ENCODE results near the gene RBBP6. TPM values are rescaled to one million over a fixed set of nuclear protein-coding genes. Genes with fewer than 3 reads are reported as not detected.

Gene RBBP6
- total RNA-seq, 1 experiment from 2014 or later: 54.8 TPM

GRCh38 chr16:24550295-24550694 lies 10.9 kb downstream of the RBBP6 start:
- Histone ChIP-seq H2BK15ac (ENCODE audit: low read depth, low read length) (no peak overlapping the region), H3K27me3 (ENCODE audit: insufficient read depth, low read length) (no peaks in the 10 kb centered on the region), H2BK120ac (ENCODE audit: low read depth, low read length, poor library complexity, severe bottlenecking) (no peak overlapping the region), H2BK5ac (ENCODE audit: insufficient read length, low read length) (no peak overlapping the region), H3K9ac (ENCODE audit: extremely low read depth, insufficient read length, low read length) (no peak overlapping the region), H3K23ac (ENCODE audit: insufficient read length, low read depth, low read length) (no peak overlapping the region), H2BK12ac (ENCODE audit: insufficient read length, low read depth, low read length) (no peak overlapping the region), H3K79me2 (ENCODE audit: insufficient read depth, low read length) (peaks cover 3% of the 10 kb centered on the region; the same call in 1 of the 2 replicates), H3K79me1 (ENCODE audit: insufficient read depth, low read depth, low read length, poor library complexity, severe bottlenecking) (peaks cover 4% of the 10 kb centered on the region), H2BK20ac (ENCODE audit: low read depth, low read length, poor library complexity, severe bottlenecking) (no peak overlapping the region), H3K4ac (ENCODE audit: low read depth, low read length) (no peak overlapping the region), H3K56ac (ENCODE audit: insufficient read length, low read depth, low read length) (no peak overlapping the region), H4K5ac (ENCODE audit: insufficient read length, low read depth, low read length) (no peak overlapping the region), H3K9me3 (ENCODE audit: control insufficient read depth, low read depth, low read length) (no peaks in the 10 kb centered on the region), H3K27ac (ENCODE audit: insufficient read length, low read depth, low read length) (no peak overlapping the region), H2AFZ (ENCODE audit: low read length) (no peak overlapping the region), H3K14ac (ENCODE audit: insufficient read depth, low read length) (no peak overlapping the region), H3T11ph (ENCODE audit: low read length) (no peak overlapping the region), H4K8ac (replicated peaks; ENCODE audit: insufficient read length, low read depth, low read length) (no peak overlapping the region), H3K4me2 (ENCODE audit: insufficient read depth, insufficient read length, low read length) (no peak overlapping the region), H4K91ac (ENCODE audit: insufficient read length, low read depth, low read length) (no peak overlapping the region), H3K4me1 (ENCODE audit: insufficient read depth, low read length) (no peaks in the 10 kb centered on the region), H3K18ac (ENCODE audit: insufficient read length, low read depth, low read length) (no peak overlapping the region), H3K23me2 (ENCODE audit: insufficient read length, low read depth, low read length, poor library complexity, severe bottlenecking) (no peaks in the 10 kb centered on the region), H2AK5ac (ENCODE audit: insufficient read length, low read length) (no peak overlapping the region), H4K20me1 (ENCODE audit: control insufficient read depth, insufficient read depth, insufficient read length) (no peaks in the 10 kb centered on the region)
- peaks cover 15 to 49% (median 46%) of the 10 kb centered on the region in 3 experiments; a peak in 6 of 7 replicates for H3K36me3 Mint-ChIP-seq (ENCODE audit: insufficient read depth in 1 of 3, low read depth in 3 of 3)
- WGBS (ENCODE audit: extremely low coverage, insufficient read length, low lambda C conversion rate): no CpG with 5 or more reads among the region's 1 CpG
- H3K27ac Mint-ChIP-seq: no peak overlapping the region
- DNase-seq: no peak
- H3K4me3 Mint-ChIP-seq: no peak overlapping the region
- peaks cover 0 to 4% of the 10 kb centered on the region in 2 experiments; a peak in 1 of 4 replicates for H3K4me1 Mint-ChIP-seq
- no peaks in the 10 kb centered on the region for H3K9me3 Mint-ChIP-seq
- no peak for TF ChIP-seq CTCF (conservative IDR thresholded peaks at IDR 0.05)
- no peaks in the 10 kb centered on the region for H3K27me3 Mint-ChIP-seq (ENCODE audit: low read depth)

Measured in H9 (cell line).